HL-60/S4 treated with phorbol 12-myristate 13-acetate at 8.2 ng/mL for 4 days and 3 days (cell line): Measurements from ENCODE around the gene MICAL3.
"Not testable (repeated sequence)": the region's sequence is repeated elsewhere in the genome, so short reads cannot be mapped to it uniquely, and the experiment has no call there.

Experiments
- in situ Hi-C: fragments of 300-500 bp; cut with MboI; formaldehyde crosslinking; loops from 2 replicates; pipeline ENCODE4 v1.15.0; 2022; ENCODE audit warnings: low sequenced_read_pairs

Gene MICAL3

GRCh38 chr22:18035751-18036150, 11.4 kb upstream of the MICAL3 start:
- in situ Hi-C loops = no loop called here

- in situ Hi-C loops = no loop called here
Observed at GRCh38 chr22:18034076-18034475, 9.7 kb upstream of the MICAL3 start.

- in situ Hi-C loops = no loop called here
Observed at GRCh38 chr22:18033204-18033998, 9.0 kb upstream of the MICAL3 start.

- in situ Hi-C loops = no loop called here
Observed at GRCh38 chr22:18032455-18033101, 8.2 kb upstream of the MICAL3 start.

GRCh38 chr22:18031695-18032454, 7.5 kb upstream of the MICAL3 start:
- in situ Hi-C loops = no loop called here

- in situ Hi-C loops = no loop called here
Observed at GRCh38 chr22:18029686-18030267, 5.4 kb upstream of the MICAL3 start.

GRCh38 chr22:18028817-18029527, 4.6 kb upstream of the MICAL3 start:
- in situ Hi-C loops = no loop called here

- in situ Hi-C loops = not testable (repeated sequence)
Observed at GRCh38 chr22:18025898-18026297, 1.5 kb upstream of the MICAL3 start.

- in situ Hi-C loops = no loop called here
Observed at GRCh38 chr22:18024956-18025720, 777 bp upstream of the MICAL3 start.

GRCh38 chr22:18023509-18024275, 669 bp downstream of the MICAL3 start:
- in situ Hi-C loops = no loop called here

- in situ Hi-C loops = no loop called here
Observed at GRCh38 chr22:18022876-18023275, 1.5 kb downstream of the MICAL3 start.

GRCh38 chr22:18021431-18021830, 2.9 kb downstream of the MICAL3 start:
- in situ Hi-C loops = no loop called here

- in situ Hi-C loops = not testable (repeated sequence)
Observed at GRCh38 chr22:18020743-18021142, 3.6 kb downstream of the MICAL3 start.

- in situ Hi-C loops = no loop called here
Observed at GRCh38 chr22:18013947-18014346, 10.4 kb downstream of the MICAL3 start.

GRCh38 chr22:18013436-18013835, 10.9 kb downstream of the MICAL3 start:
- in situ Hi-C loops = no loop called here

GRCh38 chr22:18012531-18012930, 11.8 kb downstream of the MICAL3 start:
- in situ Hi-C loops = no loop called here

- in situ Hi-C loops = no loop called here
Observed at GRCh38 chr22:18010266-18010665, 14.1 kb downstream of the MICAL3 start.

GRCh38 chr22:18008136-18008535, 16.2 kb downstream of the MICAL3 start:
- in situ Hi-C loops = no loop called here

- in situ Hi-C loops = no loop called here
Observed at GRCh38 chr22:18005201-18005926, 19.0 kb downstream of the MICAL3 start.
